Skin of body (tissue), 2 donors: ENCODE data around the gene UTP14A. TPM values are rescaled to one million over a fixed set of nuclear protein-coding genes. Genes with fewer than 3 reads are reported as not detected.
"Not testable (repeated sequence)": the region's sequence is repeated elsewhere in the genome, so short reads cannot be mapped to it uniquely, and the experiment has no call there.

Experiments
- DNase-seq: peaks from one replicate; lab custom pipeline; 2025; lab: John Stamatoyannopoulos, UW
- total RNA-seq: library from RNA; depleted of rRNA; stranded (reverse); fragments of >200 nt; gene quantifications from one replicate; pipeline ENCODE4 v1.2.3, GENCODE V29; 2014

The UTP14A gene
- total RNA-seq = 12.1 TPM

- peak; percentile 87 for DNase-seq
Measured at GRCh38 chrX:129905787-129906580, at the start of gene UTP14A. TSS of gene UTP14A (plus strand) at chrX:129906164. CDS start at chrX:129906211, 47 bp downstream.

GRCh38 chrX:129859134-129859533, 46.8 kb upstream of the UTP14A start:
- not testable (repeated sequence) for DNase-seq

- not testable (repeated sequence) for DNase-seq
Measured at GRCh38 chrX:129866321-129866720, 39.6 kb upstream of the UTP14A start.

GRCh38 chrX:129872524-129872923, 33.4 kb upstream of the UTP14A start:
- DNase-seq = no peak

GRCh38 chrX:129875669-129876068, 30.3 kb upstream of the UTP14A start:
- DNase-seq = no peak

- no peak for DNase-seq
Measured at GRCh38 chrX:129876771-129877305, 29.1 kb upstream of the UTP14A start.

GRCh38 chrX:129877401-129877800, 28.6 kb upstream of the UTP14A start:
- no peak for DNase-seq

- DNase-seq = no peak
Measured at GRCh38 chrX:129900054-129900453, 5.9 kb upstream of the UTP14A start.

- DNase-seq = no peak
Measured at GRCh38 chrX:129908636-129909035, 2.7 kb downstream of the UTP14A start.

GRCh38 chrX:129925305-129926092, 19.5 kb downstream of the UTP14A start:
- peak; percentile 33 for DNase-seq

GRCh38 chrX:129930941-129931410, 25.0 kb downstream of the UTP14A start:
- DNase-seq = peak; percentile 12

- DNase-seq = peak; percentile 84
Measured at GRCh38 chrX:129931411-129932015, 25.5 kb downstream of the UTP14A start.

- peak; percentile 80 for DNase-seq
Measured at GRCh38 chrX:129932016-129932820, 26.3 kb downstream of the UTP14A start.

GRCh38 chrX:129932821-129933321, 26.9 kb downstream of the UTP14A start:
- DNase-seq = no peak

- DNase-seq = no peak
Measured at GRCh38 chrX:129933700-129934099, 27.7 kb downstream of the UTP14A start.

- no peak for DNase-seq
Measured at GRCh38 chrX:129934461-129934860, 28.5 kb downstream of the UTP14A start.

- no peak for DNase-seq
Measured at GRCh38 chrX:129934952-129935351, 29.0 kb downstream of the UTP14A start.

GRCh38 chrX:129938081-129938480, 32.1 kb downstream of the UTP14A start:
- DNase-seq = no peak

GRCh38 chrX:129939986-129940385, 34.0 kb downstream of the UTP14A start:
- DNase-seq = no peak

GRCh38 chrX:129940721-129941120, 34.8 kb downstream of the UTP14A start:
- no peak for DNase-seq

GRCh38 chrX:129945131-129945530, 39.2 kb downstream of the UTP14A start:
- no peak for DNase-seq
